HG03135 (cell line): ENCODE data around the gene PLAGL1.
A peak's percentile ranks its signal among the peaks of the same experiment; 100 is the strongest.
"Not testable (repeated sequence)": the region's sequence is repeated elsewhere in the genome, so short reads cannot be mapped to it uniquely, and the experiment has no call there.

Experiments
- ATAC-seq: cut with Tn5 transposase; IDR thresholded peaks from one replicate; pipeline ENCODE4 v1.9.1; 2021; ENCODE audit warnings: mild to moderate bottlenecking, moderate library complexity; ENCODE audit not compliant: unreplicated experiment

Gene PLAGL1

GRCh38 chr6:143941852-143942627 lies 66.0 kb downstream of the PLAGL1 start:
- ATAC-seq, result no peak

- ATAC-seq, result peak; percentile 99
Observed at GRCh38 chr6:143940011-143940597, 68.0 kb downstream of the PLAGL1 start.

GRCh38 chr6:143939364-143939763 lies 68.7 kb downstream of the PLAGL1 start:
- no peak for ATAC-seq

- ATAC-seq, result no peak
Observed at GRCh38 chr6:143937668-143937970, 70.4 kb downstream of the PLAGL1 start.

- no peak for ATAC-seq
Observed at GRCh38 chr6:143936778-143937667, 71.0 kb downstream of the PLAGL1 start.

GRCh38 chr6:143936347-143936746 lies 71.7 kb downstream of the PLAGL1 start:
- no peak for ATAC-seq

- ATAC-seq, result no peak
Observed at GRCh38 chr6:143934867-143935266, 73.2 kb downstream of the PLAGL1 start.

- no peak for ATAC-seq
Observed at GRCh38 chr6:143934331-143934730, 73.7 kb downstream of the PLAGL1 start.

- ATAC-seq, result no peak
Observed at GRCh38 chr6:143929975-143930374, 78.1 kb downstream of the PLAGL1 start.

GRCh38 chr6:143928853-143929252 lies 79.2 kb downstream of the PLAGL1 start:
- ATAC-seq, result no peak

GRCh38 chr6:143917026-143917425 lies 91.0 kb downstream of the PLAGL1 start:
- ATAC-seq, result not testable (repeated sequence)

GRCh38 chr6:143912671-143913070 lies 95.4 kb downstream of the PLAGL1 start:
- no peak for ATAC-seq

- no peak for ATAC-seq
Observed at GRCh38 chr6:143911028-143911427, 97.0 kb downstream of the PLAGL1 start.

- no peak for ATAC-seq
Observed at GRCh38 chr6:143902827-143903226, 105.2 kb downstream of the PLAGL1 start.

- ATAC-seq, result peak; percentile 94
Observed at GRCh38 chr6:143901885-143902750, 105.9 kb downstream of the PLAGL1 start.

GRCh38 chr6:143900358-143900757 lies 107.7 kb downstream of the PLAGL1 start:
- ATAC-seq, result no peak

GRCh38 chr6:143896126-143896860 lies 111.8 kb downstream of the PLAGL1 start:
- no peak for ATAC-seq

GRCh38 chr6:143894655-143895054 lies 113.4 kb downstream of the PLAGL1 start:
- no peak for ATAC-seq
